Measurements from ENCODE around the gene INPP5K.

INPP5K gene

DNA sequence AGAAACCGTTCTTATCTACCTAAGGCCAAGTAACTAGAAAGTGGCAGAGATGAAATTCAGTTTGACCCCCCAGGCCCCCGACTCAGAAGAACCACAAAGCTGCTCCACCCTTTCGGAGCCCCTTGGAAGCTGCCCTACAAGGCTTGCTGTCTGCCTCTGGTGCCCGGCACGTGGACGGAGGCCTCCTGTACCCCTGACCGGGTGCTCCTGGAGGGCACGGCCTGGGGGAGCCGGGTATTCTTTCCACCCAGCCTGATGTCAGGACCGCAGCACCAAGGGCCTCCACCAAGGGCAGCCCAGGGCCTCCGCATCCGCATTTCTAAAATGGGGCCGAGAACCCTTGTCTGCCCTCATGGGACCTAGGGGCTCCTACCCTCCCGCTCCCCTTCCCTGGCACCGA lies 44.9 kb downstream of the INPP5K start:
- no peak for TF ChIP-seq CTCF (IDR thresholded peaks at IDR 0.05; ENCODE audit: borderline replicate concordance, insufficient read depth, low read depth, low read length)
- no peak overlapping the region for H3K4me3 ChIP-seq (ENCODE audit: low read depth, low read length)

DNA sequence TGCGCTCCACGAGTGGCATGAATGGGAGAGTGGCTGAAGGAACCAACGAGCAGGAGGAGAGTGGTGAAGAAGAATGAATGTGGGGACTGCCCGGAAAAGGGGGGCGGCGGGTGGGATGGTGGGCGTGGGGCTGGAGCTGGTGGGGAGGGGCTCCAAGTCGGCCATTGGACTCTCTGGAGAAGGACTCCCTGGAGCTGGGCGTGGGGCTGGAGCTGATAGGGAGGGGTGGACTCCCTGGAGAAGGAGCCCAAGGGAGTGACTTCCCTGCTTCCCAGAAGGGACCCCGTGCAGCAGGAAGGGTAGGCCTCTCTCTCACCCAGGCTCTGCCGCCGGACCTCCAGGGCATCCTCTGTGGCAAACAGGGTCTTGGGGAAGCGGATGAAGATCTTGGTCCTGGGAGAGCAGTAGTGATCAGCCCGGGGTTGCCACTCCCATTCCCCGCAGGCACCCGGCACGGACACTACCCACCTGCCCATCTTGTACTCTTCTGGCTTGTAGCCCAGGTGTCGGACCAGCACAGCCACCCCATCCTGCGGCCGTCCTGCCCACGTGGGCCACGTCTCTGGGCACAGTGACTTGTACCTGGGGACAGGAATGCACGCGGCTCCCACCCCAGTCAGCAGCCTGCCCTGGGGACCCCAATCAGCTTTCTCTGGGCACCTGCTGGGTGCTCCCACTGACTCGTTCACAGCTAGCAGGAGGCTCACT lies 45.5 kb downstream of the INPP5K start:
- no peak overlapping the region for H3K4me3 ChIP-seq (ENCODE audit: low read depth, low read length)
- no peak for TF ChIP-seq CTCF (IDR thresholded peaks at IDR 0.05; ENCODE audit: borderline replicate concordance, insufficient read depth, low read depth, low read length)

- H3K4me3 ChIP-seq (ENCODE audit: low read depth, low read length): no peak overlapping the region
- TF ChIP-seq CTCF (IDR thresholded peaks at IDR 0.05; ENCODE audit: borderline replicate concordance, insufficient read depth, low read depth, low read length): no peak
These were observed 46.2 kb downstream of the INPP5K start for GRCh38 chr17:1470071-1470754.

DNA sequence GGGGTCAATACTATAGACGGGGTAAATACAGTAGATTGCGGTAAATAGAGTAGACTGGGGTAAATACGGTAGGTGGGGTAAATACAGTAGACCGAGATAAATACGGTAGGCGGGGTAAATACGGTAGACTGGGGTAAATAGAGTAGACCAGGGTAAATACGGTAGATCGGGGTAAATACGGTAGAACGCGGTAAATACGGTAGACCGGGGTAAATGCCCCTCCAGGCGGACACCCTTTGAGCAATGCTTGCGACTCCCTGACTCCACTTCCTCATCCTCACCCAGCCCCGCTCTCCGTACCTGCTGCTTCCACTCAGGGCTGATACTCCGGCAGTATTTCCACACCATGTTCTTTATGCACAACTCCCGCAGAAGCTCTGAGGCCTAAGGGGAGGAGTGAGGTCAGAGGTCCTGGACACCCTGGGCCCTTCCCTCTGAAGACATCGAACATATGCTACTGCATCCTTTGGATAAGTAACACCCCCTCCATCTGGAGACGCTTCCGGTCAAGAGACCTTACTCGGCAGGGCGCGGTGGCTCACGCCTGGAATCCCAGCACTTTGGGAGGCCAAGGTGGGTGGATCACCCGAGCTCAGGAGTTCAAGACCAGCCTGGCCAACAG lies 47.1 kb downstream of the INPP5K start:
- H3K4me3 ChIP-seq (ENCODE audit: low read depth, low read length): no peak overlapping the region
- no peak for TF ChIP-seq CTCF (IDR thresholded peaks at IDR 0.05; ENCODE audit: borderline replicate concordance, insufficient read depth, low read depth, low read length)

GRCh38 chr17:1467898-1468492 lies 48.4 kb downstream of the INPP5K start:
- H3K4me3 ChIP-seq (ENCODE audit: low read depth, low read length): no peak overlapping the region
- TF ChIP-seq CTCF (IDR thresholded peaks at IDR 0.05; ENCODE audit: borderline replicate concordance, insufficient read depth, low read depth, low read length): no peak

DNA sequence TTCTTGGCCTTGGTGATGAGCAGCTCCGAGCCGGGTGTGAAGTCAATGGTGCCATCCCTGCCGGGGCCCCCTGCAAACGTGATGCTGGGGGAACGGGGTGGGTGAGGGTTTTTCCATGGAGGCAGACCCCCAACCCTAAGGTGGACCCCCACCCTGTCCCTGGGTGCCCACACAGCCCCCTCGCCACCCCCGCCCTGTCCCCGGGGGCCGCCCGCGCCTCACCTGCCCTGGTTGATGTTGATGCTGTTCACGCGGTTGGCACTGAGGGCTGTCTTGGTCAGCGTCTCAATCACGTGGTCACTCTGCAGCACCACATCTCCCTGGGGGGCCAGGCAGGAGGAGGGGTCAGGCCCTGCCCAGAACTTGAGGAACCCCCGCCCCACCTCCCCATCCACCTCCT lies 49.2 kb downstream of the INPP5K start:
- TF ChIP-seq CTCF (IDR thresholded peaks at IDR 0.05; ENCODE audit: borderline replicate concordance, insufficient read depth, low read depth, low read length): no peak
- no peak overlapping the region for H3K4me3 ChIP-seq (ENCODE audit: low read depth, low read length)

All from GM12875 (cell line).